RCC 7860 (cell line): ENCODE measurements around the gene ADD3.

ENCODE experiments used
- DNase-seq: peaks from one replicate; pipeline ENCODE4 v3.0.0-alpha.2; 2015; ENCODE audit warnings: low spot score
- FAIRE-seq: peaks from 2 replicates; lab custom pipeline; 2012; peaks lifted over from hg19 to GRCh38; lab: Jason Lieb, UNC

ADD3 gene

DNA sequence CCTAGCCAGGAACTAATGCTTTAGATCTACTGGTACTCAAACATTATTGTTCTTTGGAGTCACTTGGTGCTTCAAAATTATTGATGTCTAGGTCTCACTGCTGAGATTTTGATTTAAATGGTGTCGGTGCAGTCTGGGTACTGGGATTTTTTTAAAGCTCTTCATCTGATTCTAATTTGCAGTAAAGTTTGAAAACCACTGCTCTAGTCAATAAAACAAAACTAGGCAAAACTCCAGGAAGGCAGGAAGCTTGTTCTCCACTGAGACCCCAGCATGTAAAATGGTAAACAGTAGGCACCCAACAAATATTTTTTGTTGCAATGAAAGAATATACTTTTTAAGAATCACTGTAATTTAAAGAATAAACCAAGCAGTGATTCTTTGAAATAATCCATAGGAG is 49.7 kb downstream of the ADD3 start:
- no peak for FAIRE-seq

DNA sequence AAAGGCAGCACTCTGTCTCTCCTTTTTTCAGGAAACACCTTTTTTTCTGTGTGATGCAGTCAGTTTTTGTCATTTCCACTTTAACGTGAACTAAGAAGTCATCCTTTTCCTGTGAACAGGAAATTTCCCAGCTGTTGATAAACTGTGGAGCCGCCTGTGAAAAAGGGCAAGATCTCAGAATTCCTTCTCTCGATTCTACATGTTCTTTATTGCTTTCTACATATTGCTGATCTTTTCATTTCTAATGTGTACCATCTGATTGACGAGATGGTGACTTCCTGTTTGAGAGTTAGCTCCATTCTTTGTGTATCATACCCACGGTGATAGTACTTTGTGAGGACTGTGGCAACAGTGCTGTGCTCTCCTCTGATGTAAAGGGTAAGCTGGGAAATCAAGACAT is 50.4 kb downstream of the ADD3 start:
- DNase-seq (no peak), FAIRE-seq (no peak)

More for the DNA sequence above, 49.7 kb downstream of the ADD3 start:
- no peak for DNase-seq

DNA sequence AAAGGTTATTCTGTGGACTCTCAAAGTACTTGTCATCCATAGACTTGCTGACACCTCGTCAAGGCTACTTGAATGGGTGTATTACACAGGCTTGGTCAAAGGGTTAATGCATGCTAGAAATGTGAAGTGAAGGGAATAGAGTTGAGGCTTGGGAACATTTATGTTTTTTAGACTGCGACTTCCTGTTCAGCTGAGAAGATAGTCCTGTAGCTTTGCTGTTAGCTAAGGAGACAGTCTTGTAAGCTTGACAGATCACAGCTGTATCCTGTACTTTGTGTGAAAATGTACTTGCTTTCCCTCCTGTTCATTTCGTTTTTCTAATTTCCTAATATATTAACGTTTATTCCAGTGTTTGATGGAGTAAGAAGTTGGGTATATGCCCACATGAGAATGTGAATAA is 52.1 kb downstream of the ADD3 start:
- DNase-seq: no peak
- no peak for FAIRE-seq

DNA sequence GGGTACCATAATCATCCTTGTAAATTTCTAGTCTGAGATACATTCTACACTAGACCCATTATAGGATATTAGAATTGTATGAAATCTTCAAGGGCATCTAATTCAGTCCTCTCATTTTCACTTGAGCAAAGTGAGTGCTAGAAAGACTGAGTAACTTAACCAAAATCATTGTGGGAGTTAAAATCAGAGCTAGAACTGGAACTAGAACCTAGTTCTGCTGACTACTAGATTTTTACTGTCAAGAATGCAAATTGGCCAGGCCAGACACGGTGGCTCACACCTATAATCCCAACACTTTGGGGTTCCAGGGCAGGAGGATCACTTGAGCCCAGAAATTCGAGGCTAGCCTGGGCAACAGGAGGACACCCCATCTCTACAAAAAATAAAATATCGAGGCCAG is 53.9 kb downstream of the ADD3 start:
- DNase-seq (no peak), FAIRE-seq (no peak)

DNA sequence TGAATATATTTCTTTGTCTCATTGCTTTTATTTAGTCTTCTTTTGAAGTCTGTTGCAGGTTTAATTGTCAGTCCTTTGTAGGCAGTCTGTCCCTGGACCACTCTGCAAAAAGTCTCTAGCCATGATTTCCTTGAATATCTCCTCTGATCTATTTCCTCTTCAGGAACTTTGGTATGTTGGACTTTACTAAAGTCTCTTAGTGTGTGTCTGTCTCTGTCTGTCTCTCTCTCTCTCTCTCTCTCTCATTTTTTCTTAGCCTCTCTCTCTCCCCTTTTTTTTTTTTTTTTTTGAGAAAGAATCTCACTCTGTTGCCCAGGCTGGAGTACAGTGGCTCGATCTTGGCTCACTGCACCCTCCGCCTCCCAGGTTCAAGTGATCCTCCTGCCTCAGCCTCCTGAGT is 57.5 kb downstream of the ADD3 start:
- DNase-seq: no peak
- no peak for FAIRE-seq

DNA sequence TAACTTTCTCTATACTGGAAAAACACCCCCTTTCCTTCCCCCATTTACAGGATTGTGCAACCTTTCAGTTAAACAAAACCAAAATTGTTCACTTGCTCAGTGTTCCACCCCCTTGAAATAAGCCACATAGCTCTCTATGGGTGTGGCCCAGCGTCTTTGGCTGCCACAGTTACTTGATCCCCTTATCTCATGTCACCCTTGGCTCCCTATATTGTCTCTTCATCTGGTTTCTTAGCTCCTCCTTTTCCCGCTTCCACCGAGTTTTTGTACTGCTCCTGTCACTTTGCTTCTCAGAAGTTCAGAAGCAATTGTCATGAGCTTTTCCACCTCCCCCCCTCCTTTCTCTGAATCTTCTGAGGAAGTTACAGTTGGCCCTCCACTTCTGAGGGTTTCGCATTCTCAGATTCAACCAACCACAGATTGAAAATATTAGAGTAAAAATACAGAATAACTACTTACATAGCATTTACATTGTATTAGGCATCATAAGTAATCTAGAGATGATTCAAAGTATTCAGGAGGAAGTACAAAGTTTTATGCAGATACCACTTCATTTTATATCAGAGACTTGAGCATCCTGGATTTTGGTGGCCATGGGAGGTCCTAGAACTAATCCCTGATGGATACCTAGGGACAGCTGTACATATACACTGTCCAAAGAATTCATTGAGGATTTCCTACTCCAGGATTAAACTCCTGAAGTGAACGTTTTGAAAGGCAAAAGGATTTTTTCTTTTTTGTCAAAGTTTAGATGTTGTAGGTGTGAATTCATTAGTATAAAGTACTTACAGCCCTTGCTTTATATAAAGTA is 60.4 kb downstream of the ADD3 start:
- DNase-seq (no peak), FAIRE-seq (no peak)

DNA sequence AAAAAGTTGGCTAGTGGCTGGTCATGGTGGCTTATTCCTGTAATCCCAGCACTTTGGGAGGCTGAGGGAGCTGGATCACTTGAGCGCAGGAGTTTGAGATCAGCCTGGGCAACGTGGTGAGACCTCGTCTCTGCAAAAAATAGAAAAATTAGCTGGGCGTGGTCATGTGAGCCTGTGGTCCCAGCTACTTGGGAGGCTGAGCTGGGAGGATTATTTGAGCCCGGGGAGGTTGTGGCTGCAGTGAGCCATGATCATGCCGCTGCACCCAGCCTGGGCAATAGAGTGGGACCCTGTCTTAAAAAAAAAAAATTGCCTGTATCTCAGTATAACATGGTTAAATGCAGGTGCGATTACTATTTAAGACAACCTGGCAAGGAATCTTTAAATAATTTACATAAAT is 61.0 kb downstream of the ADD3 start:
- DNase-seq: no peak
- no peak for FAIRE-seq

DNA sequence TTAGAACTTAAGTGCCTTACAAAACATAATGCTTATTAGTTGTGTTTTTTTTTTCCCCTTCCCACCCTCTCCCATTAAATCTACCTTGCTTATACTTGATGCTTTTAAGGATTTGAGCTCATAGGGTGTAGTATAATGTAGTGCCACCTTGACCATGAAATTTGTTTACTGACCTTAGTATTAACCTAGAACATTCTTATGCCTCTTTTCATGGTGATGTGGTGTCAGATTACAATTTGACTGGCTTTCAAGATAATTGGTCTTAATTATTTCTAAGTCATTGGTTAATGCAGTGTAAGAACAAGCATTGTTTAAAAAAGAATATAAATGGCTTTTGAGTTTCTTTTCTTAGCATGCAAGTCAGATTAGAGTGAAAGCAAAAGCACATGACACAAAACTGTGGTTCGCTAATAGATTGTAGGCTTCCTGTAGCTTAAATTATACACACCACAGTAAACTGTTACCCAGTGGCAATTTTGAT is 61.8 kb downstream of the ADD3 start:
- FAIRE-seq (no peak), DNase-seq (no peak)

DNA sequence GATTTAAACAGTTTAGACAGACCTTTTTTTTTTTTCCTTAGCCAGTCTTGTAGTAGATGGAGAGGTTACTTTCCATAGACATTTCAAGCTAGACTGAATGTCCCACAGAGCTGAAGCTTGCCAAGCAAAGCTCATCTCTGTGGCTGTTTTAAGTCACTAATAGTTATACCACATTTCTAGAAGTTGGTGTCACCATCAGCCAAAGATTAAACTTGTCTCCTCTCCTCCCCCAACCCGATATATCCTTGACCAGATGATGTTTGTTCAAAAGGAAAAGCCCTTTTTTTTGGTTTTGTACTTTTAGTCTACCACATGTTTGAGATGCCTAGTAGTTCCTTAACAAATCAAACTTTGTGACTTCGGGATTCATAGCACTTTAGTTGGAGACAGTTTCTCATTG is 66.1 kb downstream of the ADD3 start:
- FAIRE-seq: no peak
- no peak for DNase-seq

DNA sequence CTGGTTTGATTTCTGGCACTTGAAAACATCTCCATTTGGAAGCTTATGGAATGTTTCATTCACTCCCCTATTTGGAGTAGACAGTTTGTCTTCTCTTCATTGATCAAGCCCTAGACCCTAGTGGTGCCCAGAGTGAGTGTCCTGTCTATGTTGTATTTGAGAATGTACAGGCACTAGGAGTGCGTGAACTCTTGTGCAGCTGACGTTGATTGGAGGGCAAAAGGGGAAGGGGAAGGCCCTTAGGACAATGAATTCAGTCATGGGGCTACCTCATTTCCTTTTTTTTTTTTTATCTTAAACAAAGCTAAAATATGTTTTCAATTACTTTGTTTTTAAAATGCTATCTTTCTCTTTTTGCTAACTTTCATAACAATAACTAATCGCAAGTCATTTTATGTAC is 66.5 kb downstream of the ADD3 start:
- DNase-seq: no peak
- FAIRE-seq: no peak

DNA sequence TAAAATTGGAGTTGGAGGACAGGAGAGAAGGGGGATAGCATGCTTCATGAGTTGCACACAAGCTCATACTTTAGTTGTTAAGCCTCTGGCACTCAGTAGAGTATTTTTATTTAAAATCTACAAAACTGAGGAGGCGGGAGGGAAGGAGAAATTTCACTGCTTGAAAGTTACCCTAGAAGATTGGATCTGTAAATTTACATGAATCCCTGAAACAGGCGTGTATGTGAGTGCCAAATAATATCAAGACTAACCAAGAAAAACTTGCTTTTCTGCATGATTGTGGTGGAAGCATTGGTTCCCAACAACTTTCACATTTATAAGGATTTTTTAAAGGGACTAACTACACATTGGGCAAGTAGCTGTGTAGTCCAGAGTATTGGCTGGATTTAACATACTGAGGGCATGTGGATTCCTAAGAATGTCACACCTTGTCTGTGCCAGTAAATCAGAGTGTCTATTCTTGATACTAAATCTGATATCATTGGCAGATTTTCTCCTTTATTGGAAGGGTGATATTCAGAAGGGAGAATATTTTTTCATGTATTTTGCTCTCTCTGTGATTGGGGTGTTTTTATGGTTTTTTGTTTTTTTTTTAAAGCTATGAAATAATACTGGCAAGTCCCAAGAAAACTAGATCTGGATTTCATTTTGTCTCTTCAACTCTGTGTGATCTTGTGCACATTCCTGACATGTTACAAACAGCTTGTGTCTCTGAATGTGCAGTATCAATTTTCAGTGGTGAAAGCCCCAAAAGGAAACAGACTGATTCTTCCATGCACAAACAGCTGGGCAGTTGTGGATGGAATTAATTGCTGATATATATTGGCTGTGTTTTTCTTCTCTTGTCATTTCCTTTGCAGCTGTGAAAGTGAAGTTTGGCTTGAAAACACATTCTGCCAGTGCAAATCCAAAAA is 67.2 kb downstream of the ADD3 start:
- peak; percentile 35 for FAIRE-seq
- DNase-seq: no peak

DNA sequence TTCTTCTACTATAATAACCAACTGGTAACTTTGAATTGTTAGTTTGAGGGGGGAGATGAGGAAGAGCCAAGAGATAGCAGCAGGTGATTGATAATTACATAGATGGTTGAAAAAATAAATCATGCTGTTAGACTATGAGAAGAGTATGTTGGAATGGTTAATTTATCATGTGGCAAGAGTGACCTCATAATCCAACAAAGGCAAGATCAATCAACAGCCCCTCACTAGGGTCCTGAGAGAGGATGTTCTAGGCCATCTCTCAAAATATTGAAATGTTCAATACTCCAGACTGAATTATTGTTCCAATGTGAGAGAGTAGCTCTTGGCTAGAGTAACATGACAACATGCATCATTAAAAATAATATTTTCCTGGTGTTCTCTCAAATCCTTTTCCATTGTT is 67.9 kb downstream of the ADD3 start:
- FAIRE-seq (no peak), DNase-seq (no peak)

DNA sequence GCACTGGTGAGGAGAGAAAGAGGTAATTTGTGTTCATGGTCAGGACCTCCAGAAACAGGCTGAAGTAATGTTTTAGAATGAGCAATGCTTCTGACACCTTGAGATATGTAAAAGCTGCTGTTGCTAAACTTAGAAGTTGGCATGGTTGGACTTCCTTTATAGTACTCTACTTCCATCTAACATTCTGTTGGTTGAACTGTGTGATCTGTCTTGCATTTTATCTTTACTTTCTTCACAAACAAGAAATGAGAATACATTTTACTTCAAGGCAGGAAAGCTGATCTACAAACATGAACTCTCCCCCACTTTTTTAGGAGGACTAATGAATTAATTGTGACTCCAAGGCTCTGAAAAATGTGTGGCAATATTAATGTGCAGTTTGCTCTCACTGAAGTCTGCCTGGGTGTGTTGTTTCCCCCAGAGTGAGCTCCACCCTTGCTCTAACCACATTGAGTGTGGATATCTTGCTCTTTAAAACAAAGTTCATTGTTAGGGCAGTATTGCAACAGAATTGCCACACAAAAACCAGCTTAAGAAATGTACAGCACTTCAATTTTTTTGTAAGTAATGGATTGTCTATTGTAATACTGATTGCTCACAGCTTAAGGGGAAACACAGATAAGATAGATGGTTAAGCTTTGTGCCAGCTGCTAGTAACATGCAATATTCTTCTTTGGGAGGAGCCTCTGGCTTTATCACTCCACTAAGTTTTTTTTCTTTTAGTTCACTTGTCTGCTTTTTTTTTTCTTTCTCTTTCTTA is 69.0 kb downstream of the ADD3 start:
- DNase-seq (peak; percentile 26), FAIRE-seq (peak; percentile 74)

DNA sequence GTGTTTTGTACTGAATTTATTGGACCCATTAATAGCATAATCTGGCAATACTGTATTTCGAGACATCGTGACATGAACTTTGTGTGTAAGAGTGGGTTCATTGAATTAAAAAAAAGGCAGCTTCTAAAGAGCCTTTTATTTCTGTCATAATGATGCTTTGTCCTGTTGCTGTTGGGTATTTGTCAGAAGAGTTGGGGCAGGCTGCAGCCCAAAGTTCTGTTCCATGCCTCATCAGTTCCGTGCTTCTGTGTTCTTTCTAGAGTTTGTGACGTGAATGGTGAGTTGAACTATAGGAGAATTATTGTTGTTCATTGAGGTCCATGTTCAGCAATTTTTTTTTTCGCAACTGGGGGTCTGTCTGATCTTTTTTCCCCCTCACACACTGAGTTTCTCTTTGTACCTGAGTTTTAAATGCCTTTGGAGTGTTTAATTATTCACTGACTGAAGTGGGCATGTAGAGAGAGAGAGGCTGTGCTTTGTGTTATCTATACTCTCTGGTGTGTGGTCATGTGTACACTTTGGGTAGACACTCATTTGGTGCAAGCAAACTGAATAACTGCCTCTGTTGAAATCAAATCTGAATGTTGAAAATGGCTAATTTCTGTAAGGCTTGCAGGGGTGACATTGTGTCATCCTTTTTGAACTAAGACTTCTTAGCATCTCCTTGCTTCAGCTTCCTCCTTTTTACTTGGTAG is 69.8 kb downstream of the ADD3 start:
- DNase-seq: no peak
- no peak for FAIRE-seq

DNA sequence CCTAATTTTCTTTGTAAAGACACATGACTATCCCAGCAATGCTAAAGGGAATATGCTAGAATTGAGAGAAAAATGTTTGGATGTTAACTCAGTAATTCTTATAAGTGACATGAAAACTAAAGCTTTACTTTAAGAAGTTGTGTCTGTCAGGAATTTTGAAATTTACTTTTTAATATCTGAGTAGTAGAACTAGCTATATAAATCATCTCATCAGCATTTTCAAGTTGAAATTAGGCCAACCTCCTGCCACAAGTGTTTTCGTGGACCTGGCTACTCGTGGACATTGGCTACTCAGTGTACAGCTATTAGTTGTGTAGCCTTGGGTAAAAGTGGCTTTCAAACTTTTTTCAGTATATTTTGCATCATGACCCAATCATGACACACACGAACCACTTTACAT is 70.5 kb downstream of the ADD3 start:
- DNase-seq: no peak
- no peak for FAIRE-seq

DNA sequence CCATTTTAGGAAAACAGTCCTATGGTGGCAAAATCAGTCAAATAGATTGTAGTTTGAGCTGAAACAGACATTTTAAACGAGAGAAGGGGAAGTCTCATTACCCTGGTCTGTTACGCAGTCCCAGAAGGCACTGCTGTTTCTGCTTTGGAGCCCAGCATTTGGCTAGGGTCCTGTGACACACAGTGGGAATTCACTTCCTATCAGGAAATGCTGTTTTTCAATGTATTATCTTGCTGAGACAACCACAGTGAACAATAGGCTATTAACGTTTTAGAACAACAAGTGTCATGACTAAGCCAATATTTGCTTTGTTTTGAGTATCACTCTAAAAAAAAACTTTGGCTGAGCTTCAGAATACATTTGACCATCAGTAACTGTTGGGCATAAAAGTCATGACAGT is 74.1 kb downstream of the ADD3 start:
- DNase-seq (no peak), FAIRE-seq (no peak)

DNA sequence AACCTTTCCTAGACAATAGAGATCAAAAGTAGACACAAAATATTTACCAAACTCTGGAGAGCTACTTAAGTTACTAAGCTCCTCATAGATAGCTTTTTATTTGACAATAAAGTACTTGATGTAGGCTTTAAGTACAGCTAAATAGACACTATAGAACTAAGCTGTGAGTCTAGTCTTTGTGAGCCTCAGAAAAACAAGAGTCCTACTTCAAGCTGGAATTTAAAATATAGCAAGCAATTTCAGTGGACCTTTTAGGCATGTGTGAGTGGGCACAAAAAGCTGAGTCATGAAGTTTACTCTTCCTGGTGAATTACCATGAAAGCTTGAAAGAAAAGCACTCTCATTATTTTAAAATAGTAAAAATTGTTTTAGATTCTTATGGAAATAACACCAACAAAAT is 76.1 kb downstream of the ADD3 start:
- no peak for DNase-seq
- peak; percentile 74 for FAIRE-seq

DNA sequence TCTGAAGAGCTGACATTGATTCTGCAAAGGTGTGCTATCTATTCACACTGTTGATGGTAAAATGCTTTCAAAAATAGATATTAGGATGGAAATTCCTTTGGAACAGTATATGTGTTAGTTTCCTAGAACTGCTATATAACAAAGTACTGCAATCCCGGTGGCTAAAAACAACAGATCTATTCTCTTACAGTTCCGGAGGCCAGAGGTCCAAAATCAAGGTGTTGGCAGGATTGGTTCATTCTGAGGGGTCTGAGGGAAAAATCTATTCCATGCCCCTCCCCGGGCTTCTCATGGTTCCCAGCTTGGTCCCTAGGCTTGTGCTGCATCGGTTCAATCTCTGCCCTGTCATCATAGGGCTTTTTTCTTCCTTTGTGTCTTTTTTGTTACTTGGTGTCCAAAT is 79.9 kb downstream of the ADD3 start:
- no peak for FAIRE-seq

DNA sequence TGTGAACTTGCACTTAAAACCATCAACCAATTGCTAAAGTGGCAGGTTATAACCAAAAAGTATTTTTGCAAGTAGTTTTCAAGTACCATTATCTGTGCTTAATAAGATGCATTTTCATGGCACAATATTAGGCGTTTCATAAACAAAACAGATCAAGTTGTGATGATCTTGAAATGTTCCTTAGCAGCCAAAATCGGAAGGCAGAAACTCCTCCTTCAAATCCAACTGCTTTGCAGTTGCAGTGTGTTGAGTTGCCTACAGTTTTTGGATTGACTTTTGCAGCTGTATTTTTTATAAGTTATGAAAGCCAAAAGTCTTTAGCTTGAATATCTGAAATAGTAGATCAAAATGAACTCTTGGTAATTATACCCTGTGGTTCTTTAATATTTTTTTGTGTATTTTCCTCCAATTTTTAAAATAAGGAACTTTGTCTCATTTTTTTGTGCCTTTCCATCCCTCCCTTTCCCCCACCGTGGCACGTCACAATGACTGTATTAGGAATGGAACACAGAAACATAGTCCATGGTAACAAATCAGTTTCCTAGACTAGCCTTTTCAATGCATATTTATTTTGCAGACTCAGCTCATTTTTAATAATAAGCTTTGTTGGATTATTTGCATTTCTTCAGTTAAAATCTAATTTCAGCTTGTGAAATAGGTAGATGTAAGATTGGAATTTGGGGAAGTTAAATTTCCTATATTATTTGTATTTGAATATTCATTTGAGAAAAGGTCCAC is 80.8 kb downstream of the ADD3 start:
- no peak for FAIRE-seq
- DNase-seq: no peak

More for the DNA sequence above, 79.9 kb downstream of the ADD3 start:
- DNase-seq: no peak

DNA sequence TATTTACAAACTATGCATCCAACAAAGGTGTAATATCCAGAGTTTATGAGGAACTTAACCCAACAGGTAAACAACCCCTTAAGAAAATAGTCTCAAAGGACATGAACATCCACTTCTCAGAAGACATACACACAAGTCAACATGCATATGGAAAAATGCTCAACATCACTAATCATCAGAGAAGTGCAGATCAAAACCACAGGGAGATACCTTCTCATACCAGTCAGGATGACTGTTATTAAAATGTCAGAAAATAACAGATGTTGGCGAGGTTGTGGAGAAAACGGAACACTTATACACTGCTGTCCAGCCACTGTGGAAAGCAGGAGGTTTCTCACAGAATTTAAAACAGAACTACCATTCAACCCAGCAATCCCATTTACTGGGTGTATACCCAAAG is 84.0 kb downstream of the ADD3 start:
- FAIRE-seq (no peak), DNase-seq (no peak)
